Left renal cortex interstitium (tissue), 4 donors: ENCODE measurements around the gene SP100. TPM values are rescaled to one million over a fixed set of nuclear protein-coding genes. Genes with fewer than 3 reads are reported as not detected.

ENCODE experiments used
- DNase-seq, 4 donors: peaks; one replicate each; pipeline ENCODE4 v3.0.0-alpha.2; 2013; ENCODE audit warnings: low read depth in 4 of 4, low spot score in 2 of 4, missing footprints in 1 of 4
- polyA plus RNA-seq, 4 donors: library from polyadenylated mRNA; unstranded; fragments of 120-200 nt; gene quantifications; one replicate each; pipeline ENCODE4 v1.2.1, GENCODE V29; 2013; ENCODE audit not compliant: insufficient read length in 4 of 4

SP100 gene
- polyA plus RNA-seq, 4 donors = 23.9 to 29.3 (median 26.3) TPM

- DNase-seq = no peak
Observed at GRCh38 chr2:230521386-230521785, 105.4 kb downstream of the SP100 start.

- no peak for DNase-seq
Observed at GRCh38 chr2:230525682-230526081, 109.7 kb downstream of the SP100 start.

GRCh38 chr2:230537531-230537976 lies 121.6 kb downstream of the SP100 start:
- DNase-seq = no peak

- DNase-seq = no peak
Observed at GRCh38 chr2:230540332-230540731, 124.3 kb downstream of the SP100 start.

- DNase-seq = no peak
Observed at GRCh38 chr2:230541934-230542380, 126.0 kb downstream of the SP100 start.

GRCh38 chr2:230542751-230543150 lies 126.8 kb downstream of the SP100 start:
- DNase-seq = no peak

GRCh38 chr2:230552181-230552580 lies 136.2 kb downstream of the SP100 start:
- DNase-seq = no peak

GRCh38 chr2:230557065-230557464 lies 141.1 kb downstream of the SP100 start:
- no peak for DNase-seq

GRCh38 chr2:230564805-230565779 lies 149.1 kb downstream of the SP100 start:
- no peak for DNase-seq

- no peak for DNase-seq
Observed at GRCh38 chr2:230569298-230569697, 153.3 kb downstream of the SP100 start.

GRCh38 chr2:230570987-230571386 lies 155.0 kb downstream of the SP100 start:
- no peak for DNase-seq

- DNase-seq = no peak
Observed at GRCh38 chr2:230575642-230576324, 159.8 kb downstream of the SP100 start.

GRCh38 chr2:230577114-230577513 lies 161.1 kb downstream of the SP100 start:
- DNase-seq = no peak

GRCh38 chr2:230578106-230578505 lies 162.1 kb downstream of the SP100 start:
- no peak for DNase-seq

GRCh38 chr2:230582851-230583283 lies 166.9 kb downstream of the SP100 start:
- DNase-seq = no peak

- no peak for DNase-seq
Observed at GRCh38 chr2:230583581-230583980, 167.6 kb downstream of the SP100 start.

- no peak for DNase-seq
Observed at GRCh38 chr2:230586328-230586982, 170.5 kb downstream of the SP100 start.

- DNase-seq = no peak
Observed at GRCh38 chr2:230589025-230589424, 173.0 kb downstream of the SP100 start.

- no peak for DNase-seq
Observed at GRCh38 chr2:230589497-230590015, 173.6 kb downstream of the SP100 start.

GRCh38 chr2:230590333-230590732 lies 174.3 kb downstream of the SP100 start:
- DNase-seq = no peak

- no peak for DNase-seq
Observed at GRCh38 chr2:230591850-230592249, 175.8 kb downstream of the SP100 start.
